PFSK-1 (cell line): ENCODE results near the gene OR5L2.

Experiments
- POLR2AphosphoS5 ChIP-seq: IDR thresholded peaks from 2 replicates; pipeline ENCODE4 v1.6.1; 2012; ENCODE audit warnings: low read depth, mild to moderate bottlenecking, control low read depth, low read length, moderate library complexity
- REST ChIP-seq, 2 experiments: IDR thresholded peaks; 2 replicates each; pipeline versions ENCODE4 v1.6.1 to v1.8.0; 2011 to 2012; ENCODE audit warnings: low read depth in 2 of 2, low read length in 2 of 2, control low read depth in 1 of 2, inconsistent platforms in 1 of 2, mild to moderate bottlenecking in 1 of 2, moderate library complexity in 1 of 2; ENCODE audit not compliant: insufficient read depth in 1 of 2
- SIN3A ChIP-seq: IDR thresholded peaks from 2 replicates; pipeline ENCODE4 v1.6.1; 2012; ENCODE audit warnings: mild to moderate bottlenecking, low read length, moderate library complexity, borderline replicate concordance; ENCODE audit not compliant: insufficient read depth
- TAF1 ChIP-seq: IDR thresholded peaks from 2 replicates; pipeline ENCODE4 v1.6.1; 2012; ENCODE audit warnings: low read length, control low read depth, borderline replicate concordance; ENCODE audit not compliant: insufficient read depth

- TF ChIP-seq REST (IDR thresholded peaks at IDR 0.05; ENCODE audit: insufficient read depth in 1 of 2, low read depth in 2 of 2, low read length in 2 of 2) = no peak
- TF ChIP-seq POLR2AphosphoS5 = no peak
- TF ChIP-seq TAF1 = no peak
- TF ChIP-seq SIN3A = no peak
Observed at GRCh38 chr11:55795256-55795655, 31.8 kb upstream of the OR5L2 start, which contains the start of gene OR5D14.
